Activated naive CD4-positive, alpha-beta T cell treated with anti-CD3 and anti-CD28 coated beads, Interleukin-2, amount 50 U/mL, for 24 hours (primary cell): Measurements from ENCODE around the gene NBEAL2.
"Not testable (repeated sequence)": the region's sequence is repeated elsewhere in the genome, so short reads cannot be mapped to it uniquely, and the experiment has no call there.

Source experiments
- H3K27ac Mint-ChIP-seq: one replicate; pipeline ENCODE4 v1.8.0; 2021; ENCODE audit warnings: mild to moderate bottlenecking, mixed read lengths
- H3K27me3 Mint-ChIP-seq: one replicate; pipeline ENCODE4 v1.8.0; 2021; ENCODE audit warnings: mixed read lengths
- H3K36me3 Mint-ChIP-seq: one replicate; pipeline ENCODE4 v1.8.0; 2021; ENCODE audit warnings: mixed read lengths
- H3K4me1 Mint-ChIP-seq: one replicate; pipeline ENCODE4 v1.8.0; 2021; ENCODE audit warnings: mixed read lengths
- H3K4me3 Mint-ChIP-seq: one replicate; pipeline ENCODE4 v1.8.0; 2021; ENCODE audit warnings: mild to moderate bottlenecking, mixed read lengths
- H3K9me3 Mint-ChIP-seq: one replicate; pipeline ENCODE4 v1.8.0; 2021; ENCODE audit warnings: mixed read lengths

Gene NBEAL2

GRCh38 chr3:47036145-47036544 is 56.7 kb downstream of the NBEAL2 start:
- Mint-ChIP-seq H3K36me3 (peaks cover 33% of the 10 kb centered on the region), H3K27me3 (no peaks in the 10 kb centered on the region), H3K9me3 (no peaks in the 10 kb centered on the region), H3K27ac (peak overlapping the region; percentile 65), H3K4me3 (no peak overlapping the region), H3K4me1 (peaks cover 47% of the 10 kb centered on the region)

- H3K27ac Mint-ChIP-seq: peak overlapping the region; percentile 95
- H3K4me3 Mint-ChIP-seq: peak overlapping the region; percentile 53
Observed at GRCh38 chr3:47037302-47037701, 57.8 kb downstream of the NBEAL2 start.

GRCh38 chr3:47041114-47041513 is 61.6 kb downstream of the NBEAL2 start:
- no peak overlapping the region for H3K27ac Mint-ChIP-seq
- H3K4me1 Mint-ChIP-seq: peaks cover 28% of the 10 kb centered on the region
- no peaks in the 10 kb centered on the region for H3K9me3 Mint-ChIP-seq
- H3K4me3 Mint-ChIP-seq: no peak overlapping the region
- H3K36me3 Mint-ChIP-seq: peaks cover 29% of the 10 kb centered on the region
- no peaks in the 10 kb centered on the region for H3K27me3 Mint-ChIP-seq

More at GRCh38 chr3:47037302-47037701, 57.8 kb downstream of the NBEAL2 start:
- not testable (repeated sequence) for H3K27me3 Mint-ChIP-seq, H3K9me3 Mint-ChIP-seq
- Mint-ChIP-seq H3K36me3 (peaks cover 33% of the 10 kb centered on the region), H3K4me1 (peaks cover 38% of the 10 kb centered on the region)

GRCh38 chr3:47042231-47042791 is 62.8 kb downstream of the NBEAL2 start:
- Mint-ChIP-seq H3K27me3 (no peaks in the 10 kb centered on the region), H3K9me3 (no peaks in the 10 kb centered on the region), H3K4me1 (peaks cover 31% of the 10 kb centered on the region), H3K36me3 (peaks cover 27% of the 10 kb centered on the region), H3K4me3 (no peak overlapping the region), H3K27ac (peak overlapping the region; percentile 49)

GRCh38 chr3:47047069-47047468 is 67.6 kb downstream of the NBEAL2 start:
- H3K36me3 Mint-ChIP-seq: peaks cover 13% of the 10 kb centered on the region
- H3K9me3 Mint-ChIP-seq: no peaks in the 10 kb centered on the region
- H3K27me3 Mint-ChIP-seq: no peaks in the 10 kb centered on the region
- peak overlapping the region; percentile 26 for H3K27ac Mint-ChIP-seq
- H3K4me1 Mint-ChIP-seq: peaks cover 23% of the 10 kb centered on the region
- no peak overlapping the region for H3K4me3 Mint-ChIP-seq

- Mint-ChIP-seq H3K4me1 (peaks cover 23% of the 10 kb centered on the region), H3K9me3 (no peaks in the 10 kb centered on the region), H3K36me3 (peaks cover 9% of the 10 kb centered on the region), H3K27me3 (no peaks in the 10 kb centered on the region), H3K4me3 (no peak overlapping the region), H3K27ac (peak overlapping the region; percentile 26)
Observed at GRCh38 chr3:47047673-47048072, 68.2 kb downstream of the NBEAL2 start.

- H3K36me3 Mint-ChIP-seq: peaks cover 29% of the 10 kb centered on the region
- H3K4me1 Mint-ChIP-seq: peaks cover 52% of the 10 kb centered on the region
- H3K27me3 Mint-ChIP-seq: no peaks in the 10 kb centered on the region
- no peak overlapping the region for H3K4me3 Mint-ChIP-seq
- H3K27ac Mint-ChIP-seq: peak overlapping the region; percentile 30
- no peaks in the 10 kb centered on the region for H3K9me3 Mint-ChIP-seq
Observed at GRCh38 chr3:47054412-47054811, 74.9 kb downstream of the NBEAL2 start.

- Mint-ChIP-seq H3K27ac (peak overlapping the region; percentile 74), H3K4me1 (peaks cover 60% of the 10 kb centered on the region), H3K9me3 (no peaks in the 10 kb centered on the region), H3K27me3 (no peaks in the 10 kb centered on the region), H3K36me3 (peaks cover 32% of the 10 kb centered on the region), H3K4me3 (peak overlapping the region; percentile 11)
Observed at GRCh38 chr3:47056705-47057104, 77.2 kb downstream of the NBEAL2 start.

- H3K27me3 Mint-ChIP-seq: no peaks in the 10 kb centered on the region
- H3K4me1 Mint-ChIP-seq: peaks cover 66% of the 10 kb centered on the region
- peak overlapping the region; percentile 59 for H3K4me3 Mint-ChIP-seq
- H3K27ac Mint-ChIP-seq: peak overlapping the region; percentile 74
- H3K36me3 Mint-ChIP-seq: peaks cover 35% of the 10 kb centered on the region
- no peaks in the 10 kb centered on the region for H3K9me3 Mint-ChIP-seq
Observed at GRCh38 chr3:47057212-47057671, 77.8 kb downstream of the NBEAL2 start.
